Trophoblast cell (in vitro differentiated cells and primary cell): ENCODE data around the gene MPLKIP.
"Not testable (repeated sequence)": the region's sequence is repeated elsewhere in the genome, so short reads cannot be mapped to it uniquely, and the experiment has no call there.

Experiments used
- DNase-seq, 2 donors: peaks; one replicate each; pipeline ENCODE4 v3.0.0-alpha.2; 2016
- H2AFZ ChIP-seq: 2 replicates; pipeline ENCODE4 v1.6.1; 2013; ENCODE audit warnings: low read length, moderate library complexity, mild to moderate bottlenecking; ENCODE audit not compliant: insufficient read depth, poor library complexity
- H2AK5ac ChIP-seq: 2 replicates; pipeline ENCODE4 v1.6.1; 2013; ENCODE audit warnings: mild to moderate bottlenecking, low read length
- H2BK120ac ChIP-seq: 2 replicates; pipeline ENCODE4 v1.6.1; 2013; ENCODE audit warnings: low read length, mild to moderate bottlenecking, moderate library complexity; ENCODE audit not compliant: insufficient read depth, poor library complexity
- H2BK12ac ChIP-seq: 2 replicates; pipeline ENCODE4 v1.6.1; 2013; ENCODE audit warnings: mild to moderate bottlenecking, low read length, moderate library complexity
- H2BK5ac ChIP-seq: 2 replicates; pipeline ENCODE4 v1.6.1; 2013; ENCODE audit warnings: low read length, low read depth, moderate library complexity, mild to moderate bottlenecking; ENCODE audit not compliant: poor library complexity
- H3K14ac ChIP-seq: 2 replicates; pipeline ENCODE4 v1.6.1; 2013; ENCODE audit warnings: mild to moderate bottlenecking, low read length
- H3K18ac ChIP-seq: 2 replicates; pipeline ENCODE4 v1.6.1; 2013; ENCODE audit warnings: mild to moderate bottlenecking, low read length
- H3K23ac ChIP-seq: 2 replicates; pipeline ENCODE4 v1.6.1; 2013; ENCODE audit warnings: low read length
- H3K27ac ChIP-seq: 2 replicates; pipeline ENCODE4 v1.5.1; 2013; ENCODE audit warnings: low read depth, mild to moderate bottlenecking, inconsistent platforms, low read length, moderate library complexity
- H3K27me3 ChIP-seq: 2 replicates; pipeline ENCODE4 v1.6.1; 2013; ENCODE audit warnings: inconsistent platforms, mild to moderate bottlenecking, low read length, moderate library complexity; ENCODE audit not compliant: insufficient read depth
- H3K36me3 ChIP-seq, 2 experiments: 1 replicate in 1 of 2; 2 replicates in 1 of 2; pipeline ENCODE4 v1.6.1; 2013; ENCODE audit warnings: low read length in 2 of 2, mild to moderate bottlenecking in 2 of 2, moderate library complexity in 1 of 2; ENCODE audit not compliant: insufficient read depth in 2 of 2, control insufficient read depth in 1 of 2
- H3K4ac ChIP-seq: 2 replicates; pipeline ENCODE4 v1.6.1; 2013; ENCODE audit warnings: low read depth, mild to moderate bottlenecking, low read length, moderate library complexity
- H3K4me1 ChIP-seq, 2 experiments: 1 replicate in 1 of 2; 2 replicates in 1 of 2; pipeline ENCODE4 v1.6.1; 2013; ENCODE audit warnings: low read length in 2 of 2, mild to moderate bottlenecking in 2 of 2, moderate library complexity in 1 of 2; ENCODE audit not compliant: insufficient read depth in 2 of 2, control insufficient read depth in 1 of 2
- H3K4me2 ChIP-seq: 2 replicates; pipeline ENCODE4 v1.6.1; 2013; ENCODE audit warnings: inconsistent platforms, mild to moderate bottlenecking, low read length, moderate library complexity
- H3K4me3 ChIP-seq: 2 replicates; pipeline ENCODE4 v1.5.1; 2013; ENCODE audit warnings: mild to moderate bottlenecking, low read depth, low read length, inconsistent platforms
- H3K79me1 ChIP-seq: one replicate; pipeline ENCODE4 v1.6.1; 2013; ENCODE audit warnings: low read length
- H3K79me2 ChIP-seq: 2 replicates; pipeline ENCODE4 v1.6.1; 2013; ENCODE audit warnings: low read length, mild to moderate bottlenecking; ENCODE audit not compliant: control insufficient read depth, insufficient read depth, poor library complexity
- H3K9ac ChIP-seq: 2 replicates; pipeline ENCODE4 v1.6.1; 2013; ENCODE audit warnings: mild to moderate bottlenecking, low read length
- H3K9me3 ChIP-seq: 2 replicates; pipeline ENCODE4 v1.6.1; 2013; ENCODE audit warnings: low read depth, mild to moderate bottlenecking, control low read depth, inconsistent platforms, low read length; ENCODE audit not compliant: insufficient read depth
- H4K12ac ChIP-seq: 2 replicates; pipeline ENCODE4 v1.6.1; 2013; ENCODE audit warnings: low read depth, mild to moderate bottlenecking, low read length, moderate library complexity
- H4K8ac ChIP-seq: 2 replicates; pipeline ENCODE4 v1.6.1; 2013; ENCODE audit warnings: low read depth, mild to moderate bottlenecking, low read length, moderate library complexity
- H4K91ac ChIP-seq: one replicate; pipeline ENCODE4 v1.6.1; 2013; ENCODE audit warnings: low read depth, mild to moderate bottlenecking, low read length, moderate library complexity
- WGBS: extraction: QIAGEN DNeasy Blood & Tissue Kit; methylation state at CpG from one replicate; pipeline ENCODE4 v1.1.7; 2013; ENCODE audit warnings: missing lambda C conversion rate; ENCODE audit not compliant: insufficient read length, insufficient coverage; ENCODE audit errors: extremely low coverage; 5-methylcytosine and 5-hydroxymethylcytosine counted together

MPLKIP gene

DNA sequence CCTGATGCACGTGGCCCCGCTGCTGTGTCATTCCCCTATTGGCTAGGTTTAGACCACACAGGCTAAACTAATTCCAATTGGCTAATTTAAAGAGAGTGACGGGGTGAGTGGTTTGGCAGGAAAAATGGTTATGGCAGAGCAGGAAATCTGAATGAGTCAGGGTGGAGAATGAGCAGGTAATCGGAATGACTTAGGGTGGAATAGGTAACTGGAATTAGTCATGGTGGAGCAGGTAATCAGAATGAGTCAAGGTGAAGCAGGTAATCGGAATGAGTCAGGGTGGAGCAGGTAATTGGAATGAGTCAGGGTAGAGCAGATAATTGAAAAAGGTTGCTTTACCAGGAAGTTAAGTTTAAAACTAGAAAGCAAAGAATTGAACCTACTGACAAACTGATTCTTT, 7.5 kb upstream of the MPLKIP start:
- not testable (repeated sequence) for H3K4me3 ChIP-seq, H3K4me1 ChIP-seq, H3K4me2 ChIP-seq, H2BK5ac ChIP-seq, H3K14ac ChIP-seq, H4K12ac ChIP-seq, H3K9me3 ChIP-seq, H4K8ac ChIP-seq, H3K9ac ChIP-seq, H3K27ac ChIP-seq, H2AK5ac ChIP-seq, H2BK12ac ChIP-seq, H3K23ac ChIP-seq, H3K4ac ChIP-seq, H3K27me3 ChIP-seq, H2BK120ac ChIP-seq, H3K18ac ChIP-seq, H4K91ac ChIP-seq, H3K36me3 ChIP-seq, H3K79me1 ChIP-seq, H3K79me2 ChIP-seq, H2AFZ ChIP-seq
- peak; percentile 60 to 78 for DNase-seq
- WGBS, result no CpG with 5 or more reads among the region's 5 CpGs

DNA sequence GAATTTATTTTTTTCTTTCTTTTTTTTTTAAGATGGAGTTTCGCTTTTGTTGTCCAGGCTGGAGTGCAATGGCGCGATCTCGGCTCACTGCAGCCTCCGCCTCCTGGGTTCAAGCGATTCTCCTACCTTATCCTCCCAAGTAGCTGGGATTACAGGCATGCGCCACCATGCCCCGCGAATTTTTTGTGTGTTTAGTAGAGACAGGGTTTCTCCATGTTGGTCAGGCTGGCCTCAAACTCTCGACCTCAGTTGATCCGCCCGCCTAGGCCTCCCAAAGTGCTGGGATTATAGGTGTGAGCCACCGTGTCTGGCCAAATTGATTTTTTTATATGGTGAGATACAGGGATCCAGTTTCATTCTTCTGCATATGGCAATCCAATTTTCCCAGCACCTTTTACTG, 5.5 kb upstream of the MPLKIP start:
- H3K9me3 ChIP-seq, DNase-seq, H2BK12ac ChIP-seq, H3K14ac ChIP-seq, H2AK5ac ChIP-seq, H3K27me3 ChIP-seq, H3K4me3 ChIP-seq, H3K4me1 ChIP-seq, H3K4me2 ChIP-seq, H4K91ac ChIP-seq, H3K23ac ChIP-seq, H2AFZ ChIP-seq, H2BK120ac ChIP-seq, H3K27ac ChIP-seq, H4K12ac ChIP-seq, H3K79me2 ChIP-seq, H4K8ac ChIP-seq, H3K36me3 ChIP-seq, H2BK5ac ChIP-seq, H3K18ac ChIP-seq, H3K4ac ChIP-seq, H3K79me1 ChIP-seq, H3K9ac ChIP-seq: not testable (repeated sequence)
- no CpG with 5 or more reads among the region's 13 CpGs for WGBS

DNA sequence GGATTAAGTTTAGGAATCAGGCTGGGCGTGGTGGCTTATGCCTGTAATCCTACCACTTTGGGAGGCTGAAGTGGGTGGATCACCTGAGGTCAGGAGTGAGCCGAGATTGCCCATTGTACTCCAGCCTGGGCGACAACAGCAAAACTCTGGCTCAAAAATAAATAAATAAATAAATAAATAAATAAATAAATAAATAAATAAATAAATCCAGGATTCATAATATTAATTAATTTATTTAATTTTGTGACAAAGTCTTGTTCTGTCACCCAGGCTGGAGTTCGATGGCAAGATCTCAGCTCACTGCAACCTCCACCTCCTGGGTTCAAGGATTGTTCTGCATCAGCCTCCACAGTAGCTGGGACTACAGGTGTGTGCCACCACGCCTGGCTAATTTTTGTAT, 4.6 kb upstream of the MPLKIP start:
- Histone ChIP-seq H3K4me1 (peaks cover 0 to 2% of the 10 kb centered on the region in 2 experiments), H3K79me2 (peaks cover 4% of the 10 kb centered on the region), H3K36me3 (no peaks in the 10 kb centered on the region), H3K4me2 (no peak overlapping the region), H2BK12ac (no peak overlapping the region), H3K27ac (no peak overlapping the region), H3K9me3 (no peaks in the 10 kb centered on the region), H3K23ac (no peak overlapping the region), H2BK5ac (no peak overlapping the region), H4K12ac (no peak overlapping the region), H4K91ac (no peak overlapping the region), H2BK120ac (no peak overlapping the region), H3K18ac (no peak overlapping the region), H3K79me1 (peaks cover 8% of the 10 kb centered on the region), H2AFZ (no peak overlapping the region), H3K14ac (no peak overlapping the region), H3K27me3 (no peaks in the 10 kb centered on the region), H3K9ac (no peak overlapping the region), H4K8ac (no peak overlapping the region), H2AK5ac (no peak overlapping the region), H3K4me3 (no peak overlapping the region), H3K4ac (no peak overlapping the region)
- no CpG with 5 or more reads among the region's 5 CpGs for WGBS
- DNase-seq, result no peak

DNA sequence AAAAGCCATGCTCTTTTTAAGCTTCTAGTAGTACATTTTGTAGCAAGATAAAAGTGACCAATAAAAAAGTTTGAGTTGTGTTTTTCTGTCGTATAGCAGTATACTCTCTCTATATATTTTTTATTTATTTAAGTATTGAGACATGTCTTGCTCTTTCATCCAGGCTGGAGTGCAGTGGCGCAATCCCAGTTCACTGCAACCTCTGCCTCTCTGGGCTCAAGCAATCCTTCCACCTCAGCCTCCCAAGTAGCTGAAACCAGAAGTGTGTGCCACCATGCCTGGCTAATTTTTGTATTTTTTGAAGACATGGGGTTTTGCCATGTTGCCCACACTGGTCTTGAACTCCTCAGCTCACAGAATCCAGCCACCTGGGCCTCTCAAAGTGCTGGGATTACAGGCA, 3.1 kb upstream of the MPLKIP start:
- Histone ChIP-seq H4K8ac (no peak overlapping the region), H3K27ac (no peak overlapping the region), H2AK5ac (no peak overlapping the region), H4K91ac (no peak overlapping the region), H2BK120ac (no peak overlapping the region), H3K36me3 (no peaks in the 10 kb centered on the region), H3K4me3 (peak overlapping the region; percentile 18), H3K4ac (no peak overlapping the region), H3K79me2 (peaks cover 4% of the 10 kb centered on the region), H4K12ac (no peak overlapping the region), H2BK12ac (no peak overlapping the region), H3K14ac (no peak overlapping the region), H3K79me1 (peaks cover 8% of the 10 kb centered on the region), H3K23ac (peak overlapping the region; percentile 67), H3K27me3 (no peaks in the 10 kb centered on the region), H3K18ac (no peak overlapping the region), H3K4me1 (peaks cover 0 to 2% of the 10 kb centered on the region in 2 experiments), H3K4me2 (no peak overlapping the region), H2AFZ (no peak overlapping the region), H3K9me3 (no peaks in the 10 kb centered on the region), H2BK5ac (no peak overlapping the region), H3K9ac (no peak overlapping the region)
- WGBS, result no CpG with 5 or more reads among the region's 2 CpGs
- DNase-seq, result no peak
